GM15510 (cell line): ENCODE results near the gene RPL36.

Experiments
- POLR2A ChIP-seq: IDR thresholded peaks from 3 replicates; pipeline ENCODE4 v1.6.1; 2011; ENCODE audit warnings: borderline replicate concordance; ENCODE audit not compliant: insufficient read length; ENCODE audit errors: extremely low read depth

Gene RPL36

GRCh38 chr19:5680437-5681368 is 9.4 kb upstream of the RPL36 start, which contains the start of the genes HSD11B1L and MICOS13:
Gene HSD11B1L (plus strand): TSS chr19:5681027. CDS start chr19:5684833, 3,806 bp downstream.
Gene MICOS13 (minus strand): TSS chr19:5680516. CDS start chr19:5680486, 30 bp downstream.
- TF ChIP-seq POLR2A = peak; percentile 79

GRCh38 chr19:5681391-5682106 is 8.5 kb upstream of the RPL36 start:
- no peak for TF ChIP-seq POLR2A

GRCh38 chr19:5682107-5682482 is 8.0 kb upstream of the RPL36 start:
- no peak for TF ChIP-seq POLR2A

GRCh38 chr19:5683177-5683886 is 6.8 kb upstream of the RPL36 start:
- TF ChIP-seq POLR2A = no peak

- TF ChIP-seq POLR2A = no peak
These were observed 5.2 kb upstream of the RPL36 start for GRCh38 chr19:5684694-5685430.

- no peak for TF ChIP-seq POLR2A
These were observed 3.8 kb upstream of the RPL36 start for GRCh38 chr19:5686326-5686646.

GRCh38 chr19:5686647-5687359 is 3.3 kb upstream of the RPL36 start:
- peak; percentile 41 for TF ChIP-seq POLR2A

- no peak for TF ChIP-seq POLR2A
These were observed 2.5 kb upstream of the RPL36 start for GRCh38 chr19:5687360-5688198.

GRCh38 chr19:5690955-5691821 is 1.1 kb downstream of the RPL36 start:
- TF ChIP-seq POLR2A = no peak

- no peak for TF ChIP-seq POLR2A
These were observed 2.0 kb downstream of the RPL36 start for GRCh38 chr19:5691822-5692722.

GRCh38 chr19:5692723-5693194 is 2.7 kb downstream of the RPL36 start:
- TF ChIP-seq POLR2A = peak; percentile 6
